MM.1S (cell line): Measurements from ENCODE around the gene EPHA6.

Experiments used
- DNase-seq: peaks from one replicate; pipeline ENCODE4 v3.0.0-alpha.2; 2015
- H2AFZ ChIP-seq: fragments of 300-600 bp; sonication (generic); 2 replicates; pipeline ENCODE4 v1.6.0; 2016; ENCODE audit warnings: antibody characterized with exemption, low read length
- H3F3A ChIP-seq: fragments of 300-600 bp; sonication (generic); 2 replicates; pipeline ENCODE4 v1.6.1; 2016; ENCODE audit warnings: mild to moderate bottlenecking, antibody characterized with exemption, low read length, moderate library complexity, mixed read lengths; ENCODE audit not compliant: insufficient read depth
- H3K27ac ChIP-seq: fragments of 300-600 bp; sonication (generic); 2 replicates; pipeline ENCODE4 v1.5.1; 2016; ENCODE audit warnings: mild to moderate bottlenecking, low read length
- H3K27me3 ChIP-seq: fragments of 300-600 bp; sonication (generic); replicated peaks from 2 replicates; pipeline ENCODE4 v1.6.0; 2016; ENCODE audit warnings: low read length; ENCODE audit not compliant: insufficient read depth
- H3K36me3 ChIP-seq: fragments of 300-600 bp; sonication (generic); replicated peaks from 2 replicates; pipeline ENCODE4 v1.6.1; 2016; ENCODE audit warnings: mild to moderate bottlenecking, low read length, mixed read lengths; ENCODE audit not compliant: insufficient read depth
- H3K4me1 ChIP-seq: fragments of 300-600 bp; sonication (generic); 2 replicates; pipeline ENCODE4 v1.6.1; 2016; ENCODE audit warnings: low read length, mixed read lengths
- H3K4me2 ChIP-seq: fragments of 300-600 bp; sonication (generic); 2 replicates; pipeline ENCODE4 v1.6.0; 2016; ENCODE audit warnings: low read depth, low read length
- H3K4me3 ChIP-seq: fragments of 300-600 bp; sonication (generic); 2 replicates; pipeline ENCODE4 v1.5.1; 2016; ENCODE audit warnings: low read length, mixed read lengths
- H3K79me2 ChIP-seq: fragments of 300-600 bp; sonication (generic); 2 replicates; pipeline ENCODE4 v1.6.1; 2016; ENCODE audit warnings: mixed run types, low read length, mixed read lengths
- H3K9ac ChIP-seq: fragments of 300-600 bp; sonication (generic); 2 replicates; pipeline ENCODE4 v1.6.1; 2016; ENCODE audit warnings: low read length, mixed read lengths
- H3K9me2 ChIP-seq: fragments of 300-600 bp; sonication (generic); replicated peaks from 2 replicates; pipeline ENCODE4 v1.6.1; 2016; ENCODE audit warnings: mild to moderate bottlenecking, low read length, mixed read lengths; ENCODE audit not compliant: insufficient read depth
- H3K9me3 ChIP-seq: fragments of 300-600 bp; sonication (generic); replicated peaks from 2 replicates; pipeline ENCODE4 v1.6.1; 2016; ENCODE audit warnings: mild to moderate bottlenecking, low read length, mixed read lengths; ENCODE audit not compliant: insufficient read depth
- H4K20me1 ChIP-seq: fragments of 300-600 bp; sonication (generic); 2 replicates; pipeline ENCODE4 v1.6.1; 2016; ENCODE audit warnings: mild to moderate bottlenecking, low read length, moderate library complexity, mixed read lengths; ENCODE audit not compliant: insufficient read depth
- CTCF ChIP-seq: fragments of 300-600 bp; sonication (generic); IDR thresholded peaks from 2 replicates; pipeline ENCODE4 v1.5.1; 2016; ENCODE audit warnings: antibody characterized with exemption, low read length, mixed read lengths
- EZH2 ChIP-seq: fragments of 300-600 bp; sonication (generic); optimal IDR thresholded peaks from 2 replicates; pipeline ENCODE3; 2017; ENCODE audit warnings: low read depth, mild to moderate bottlenecking, antibody characterized with exemption, low read length, mixed read lengths
- EZH2phosphoT487 ChIP-seq: fragments of 300-600 bp; sonication (generic); IDR thresholded peaks from 2 replicates; pipeline ENCODE4 v1.6.1; 2018; ENCODE audit warnings: antibody characterized with exemption, low read length

The EPHA6 gene

GRCh38 chr3:97297032-97297431, 482.6 kb downstream of the EPHA6 start:
- no peaks in the 10 kb centered on the region for H3F3A ChIP-seq
- no peaks in the 10 kb centered on the region for H3K79me2 ChIP-seq
- H3K4me3 ChIP-seq, result no peak overlapping the region
- H3K9me2 ChIP-seq, result no peaks in the 10 kb centered on the region; the same call in 1 of the 2 replicates
- no peak overlapping the region for H2AFZ ChIP-seq
- no peaks in the 10 kb centered on the region for H3K4me1 ChIP-seq
- H3K27me3 ChIP-seq, result no peaks in the 10 kb centered on the region
- no peaks in the 10 kb centered on the region for H3K9me3 ChIP-seq
- H3K36me3 ChIP-seq, result no peaks in the 10 kb centered on the region
- TF ChIP-seq EZH2 (no peak), CTCF (no peak), EZH2phosphoT487 (no peak)
- no peak for DNase-seq
- no peaks in the 10 kb centered on the region for H4K20me1 ChIP-seq
- H3K9ac ChIP-seq, result no peak overlapping the region
- no peak overlapping the region for H3K27ac ChIP-seq
- H3K4me2 ChIP-seq, result no peak overlapping the region

- H3K9me2 ChIP-seq, result no peaks in the 10 kb centered on the region; the same call in 1 of the 2 replicates
- no peaks in the 10 kb centered on the region for H3K4me1 ChIP-seq
- no peak overlapping the region for H2AFZ ChIP-seq
- H3F3A ChIP-seq, result no peaks in the 10 kb centered on the region
- H3K4me3 ChIP-seq, result no peak overlapping the region
- no peak overlapping the region for H3K9ac ChIP-seq
- no peaks in the 10 kb centered on the region for H4K20me1 ChIP-seq
- DNase-seq, result no peak
- no peak for TF ChIP-seq EZH2phosphoT487
- no peak for TF ChIP-seq CTCF
- TF ChIP-seq EZH2, result no peak
- no peaks in the 10 kb centered on the region for H3K79me2 ChIP-seq
- H3K36me3 ChIP-seq, result no peaks in the 10 kb centered on the region
- H3K4me2 ChIP-seq, result no peak overlapping the region
- H3K27me3 ChIP-seq, result no peaks in the 10 kb centered on the region
- no peak overlapping the region for H3K27ac ChIP-seq
- H3K9me3 ChIP-seq, result no peaks in the 10 kb centered on the region
These were observed 486.7 kb downstream of the EPHA6 start for GRCh38 chr3:97301114-97301513.

- Histone ChIP-seq H3K9me2 (no peaks in the 10 kb centered on the region), H3K79me2 (no peaks in the 10 kb centered on the region), H3K4me3 (no peak overlapping the region), H2AFZ (no peak overlapping the region), H3K27ac (no peak overlapping the region), H4K20me1 (no peaks in the 10 kb centered on the region), H3K36me3 (no peaks in the 10 kb centered on the region), H3K9me3 (no peaks in the 10 kb centered on the region), H3K4me2 (no peak overlapping the region), H3K4me1 (no peaks in the 10 kb centered on the region), H3K27me3 (no peaks in the 10 kb centered on the region), H3K9ac (no peak overlapping the region), H3F3A (no peaks in the 10 kb centered on the region)
- no peak for TF ChIP-seq CTCF
- no peak for TF ChIP-seq EZH2phosphoT487
- no peak for TF ChIP-seq EZH2
- DNase-seq, result no peak
These were observed 491.8 kb downstream of the EPHA6 start for GRCh38 chr3:97306226-97306625.
